Hematopoietic multipotent progenitor cell treated with erythropoietin and hydrocortisone succinate and interleukin-3 and kit ligand, for 17 days (in vitro differentiated cells): ENCODE data around the gene RAD51B.

Experiments used
- DNase-seq: peaks from one replicate; pipeline ENCODE4 v3.0.0-alpha.2; 2015; ENCODE audit warnings: low spot score

Gene RAD51B

DNA sequence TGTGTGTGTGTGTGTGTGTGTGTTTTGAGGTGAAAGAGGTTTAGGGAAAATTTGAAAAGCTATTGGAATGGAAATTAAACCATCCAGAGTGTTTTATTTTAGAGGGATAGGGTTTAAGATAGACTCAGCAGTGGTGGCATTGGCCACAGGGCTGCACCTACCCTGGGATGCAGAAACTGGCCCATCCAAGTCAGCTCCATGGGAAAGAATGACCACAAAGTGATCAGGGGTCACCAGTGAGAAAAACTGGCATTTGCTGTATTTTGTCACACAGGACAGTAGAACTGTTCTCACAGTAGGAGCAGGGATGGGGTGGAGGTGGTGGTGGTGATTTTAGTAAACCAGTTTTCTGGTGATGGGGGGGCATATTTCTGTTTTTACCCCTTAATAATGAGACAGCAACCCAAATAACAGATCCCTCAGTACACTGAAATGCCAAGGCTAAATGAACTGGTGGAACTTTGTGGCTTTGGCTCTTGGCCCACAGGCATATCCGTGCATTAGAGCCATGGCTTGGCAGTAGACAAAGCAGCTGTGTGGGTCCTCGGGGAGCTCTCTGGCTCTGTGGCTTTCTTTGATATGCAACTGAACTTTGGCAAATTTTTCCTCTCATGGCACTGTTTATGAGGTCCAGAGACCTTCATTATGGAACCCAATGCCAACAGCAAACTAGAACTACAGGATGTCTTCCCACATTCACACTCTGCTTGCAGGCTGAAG, 625.0 kb downstream of the RAD51B start:
- DNase-seq, result no peak

DNA sequence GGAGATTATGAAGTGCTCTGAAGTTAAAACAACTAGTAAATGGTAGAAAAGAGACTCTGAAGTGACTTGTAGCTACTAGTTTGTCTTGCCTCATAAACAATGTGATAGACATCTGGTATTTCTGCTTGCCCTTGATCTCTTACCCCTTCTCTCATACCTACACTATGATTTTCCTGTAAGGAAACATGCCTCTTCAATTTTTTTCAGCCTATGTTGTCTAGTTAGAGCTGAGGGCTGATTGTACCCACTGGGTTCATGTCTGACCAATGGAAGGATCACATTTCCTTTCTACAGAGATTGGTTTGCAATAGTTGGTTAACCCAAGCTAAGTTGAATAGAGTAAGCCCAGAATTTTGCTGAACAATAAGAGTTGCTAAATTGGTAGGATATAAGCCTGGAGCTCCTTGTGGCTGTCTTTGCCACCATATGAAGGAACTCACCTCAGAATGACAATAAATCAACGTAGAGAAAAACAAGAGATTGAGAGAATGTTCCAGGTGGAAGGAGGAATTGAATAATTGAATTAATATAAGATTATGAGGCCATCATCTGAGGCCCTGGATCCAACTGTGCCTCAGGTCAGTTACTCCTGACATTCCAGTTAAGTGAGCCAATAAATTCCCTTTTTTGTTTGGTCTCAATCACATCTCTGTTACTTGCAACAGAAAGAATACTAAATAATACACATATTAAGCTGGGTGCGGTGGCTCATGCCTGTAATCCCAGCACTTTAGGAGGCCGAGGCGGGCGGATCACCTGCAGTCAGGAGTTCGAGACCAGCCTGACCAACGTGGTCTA, 626.9 kb downstream of the RAD51B start:
- DNase-seq, result no peak

DNA sequence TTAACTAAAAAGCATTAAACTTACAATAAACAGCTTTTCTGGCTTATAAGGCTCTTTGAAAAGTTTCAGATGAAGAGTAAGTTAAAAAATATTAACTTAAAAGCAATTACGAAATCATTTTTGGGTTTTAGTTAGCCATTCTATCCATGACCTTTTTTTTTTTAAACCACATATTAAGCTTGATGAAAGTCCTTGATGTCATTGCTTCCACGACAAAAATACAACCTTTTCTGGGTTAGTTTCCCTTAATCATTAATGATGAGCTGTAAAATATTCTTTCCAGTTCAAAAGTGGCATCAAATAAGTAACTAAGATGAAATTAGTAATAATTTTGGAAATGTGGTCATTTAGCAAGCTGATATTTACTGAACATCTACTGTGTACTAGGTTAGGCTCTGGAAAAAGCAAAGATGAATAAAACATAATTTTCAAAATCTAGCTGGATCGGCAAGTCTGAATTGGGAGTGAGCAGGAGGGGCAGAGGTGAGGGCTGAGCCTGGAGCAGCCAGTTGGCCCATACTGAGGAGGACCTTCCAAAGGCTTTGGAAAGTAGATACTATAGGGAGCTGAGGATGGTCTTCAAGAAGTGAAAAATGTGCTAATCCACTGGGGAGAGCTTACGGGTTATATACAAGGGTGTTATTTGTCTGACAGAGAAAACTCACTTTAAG, 628.1 kb downstream of the RAD51B start:
- no peak for DNase-seq

DNA sequence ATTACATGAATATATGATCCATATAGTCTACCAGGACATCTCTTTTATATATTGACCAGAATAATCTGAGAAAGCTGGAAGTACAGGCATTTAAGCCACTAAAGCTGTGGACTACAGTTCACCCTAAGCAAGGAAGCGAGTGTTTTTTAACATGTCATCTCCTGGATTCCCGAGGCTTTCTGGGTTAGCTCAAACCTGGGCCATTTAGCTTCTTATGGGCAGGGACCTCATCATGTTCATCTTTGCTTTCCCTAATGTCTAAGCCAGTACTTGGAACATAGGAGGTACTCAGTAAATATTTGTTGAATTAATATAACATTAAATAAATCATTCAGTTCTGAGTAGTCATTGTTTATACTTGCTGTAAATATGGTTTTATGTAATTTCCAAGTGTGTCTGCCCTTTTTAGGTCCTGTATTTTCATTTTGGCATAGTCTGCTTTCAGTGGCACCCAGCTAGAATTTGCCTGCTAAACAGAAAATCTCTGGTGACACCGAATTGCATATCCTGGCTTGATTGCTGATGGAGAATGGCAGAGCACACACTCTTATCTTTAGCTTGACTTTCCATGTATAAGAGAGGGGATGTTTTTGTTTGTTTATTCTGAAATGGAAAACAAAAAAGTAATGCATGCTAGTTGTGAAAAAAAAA, 628.8 kb downstream of the RAD51B start:
- no peak for DNase-seq

DNA sequence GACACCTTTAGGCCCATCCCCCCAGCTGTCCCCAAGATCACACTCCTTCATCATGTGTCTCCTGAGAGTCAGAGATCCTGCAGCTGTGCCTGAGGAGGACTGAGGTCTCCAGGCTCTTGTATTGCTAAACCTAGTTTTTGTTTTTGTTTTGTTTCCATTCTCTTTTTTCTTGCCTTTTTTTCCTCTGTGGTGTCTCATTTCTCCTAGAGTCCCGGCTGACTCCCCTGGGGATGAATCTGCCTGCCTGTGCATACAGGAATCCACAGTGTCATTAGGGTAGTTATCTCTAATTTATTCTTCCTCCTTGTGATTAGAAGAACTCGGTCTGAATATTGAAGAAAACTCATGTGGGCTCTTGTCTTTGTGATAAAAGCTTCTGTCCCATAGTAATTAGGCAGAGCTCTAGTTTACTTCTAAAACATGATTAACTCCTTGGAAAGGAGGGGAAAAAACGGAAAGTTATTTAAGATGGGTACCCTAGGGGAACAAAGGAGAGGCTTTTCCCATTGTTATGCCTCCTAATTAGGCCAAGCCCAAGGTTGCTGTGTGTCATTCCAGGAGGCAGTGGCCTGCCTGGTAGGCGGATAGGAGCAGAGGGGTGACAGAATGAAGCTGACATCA, 630.1 kb downstream of the RAD51B start:
- no peak for DNase-seq

DNA sequence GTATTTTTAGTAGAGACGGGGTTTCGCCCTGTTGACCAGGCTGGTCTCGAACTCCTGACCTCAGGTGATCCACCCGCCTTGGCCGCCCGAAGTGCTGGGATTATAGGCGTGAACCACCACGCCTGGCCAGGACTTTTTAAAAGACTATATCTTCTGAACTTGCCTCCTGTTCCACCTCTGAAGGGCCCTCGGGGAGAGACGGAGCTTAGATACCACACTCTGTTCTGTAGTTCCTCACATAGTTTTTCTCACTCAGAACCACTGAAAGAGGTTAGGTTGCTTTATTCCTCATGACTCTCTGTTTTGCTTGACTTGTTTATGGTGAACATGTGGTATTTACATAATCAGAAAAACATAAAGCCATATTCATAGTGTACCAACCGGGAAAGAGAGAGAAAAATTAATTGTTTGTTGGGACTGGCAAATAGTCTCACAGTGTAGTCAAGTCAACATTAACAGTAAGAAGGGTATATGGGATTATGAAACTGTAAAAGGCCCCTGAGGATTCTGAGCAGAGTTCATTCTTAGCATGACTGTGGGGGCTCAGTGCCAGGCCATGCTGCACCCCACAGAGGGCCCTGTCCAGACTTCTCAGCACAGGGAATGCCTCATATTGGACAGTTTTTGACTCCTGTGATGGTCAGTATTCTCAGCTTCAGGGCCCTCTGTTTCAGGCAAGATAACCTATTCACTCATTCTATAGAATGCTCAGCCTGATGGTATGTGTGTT, 631.0 kb downstream of the RAD51B start:
- DNase-seq, result no peak

DNA sequence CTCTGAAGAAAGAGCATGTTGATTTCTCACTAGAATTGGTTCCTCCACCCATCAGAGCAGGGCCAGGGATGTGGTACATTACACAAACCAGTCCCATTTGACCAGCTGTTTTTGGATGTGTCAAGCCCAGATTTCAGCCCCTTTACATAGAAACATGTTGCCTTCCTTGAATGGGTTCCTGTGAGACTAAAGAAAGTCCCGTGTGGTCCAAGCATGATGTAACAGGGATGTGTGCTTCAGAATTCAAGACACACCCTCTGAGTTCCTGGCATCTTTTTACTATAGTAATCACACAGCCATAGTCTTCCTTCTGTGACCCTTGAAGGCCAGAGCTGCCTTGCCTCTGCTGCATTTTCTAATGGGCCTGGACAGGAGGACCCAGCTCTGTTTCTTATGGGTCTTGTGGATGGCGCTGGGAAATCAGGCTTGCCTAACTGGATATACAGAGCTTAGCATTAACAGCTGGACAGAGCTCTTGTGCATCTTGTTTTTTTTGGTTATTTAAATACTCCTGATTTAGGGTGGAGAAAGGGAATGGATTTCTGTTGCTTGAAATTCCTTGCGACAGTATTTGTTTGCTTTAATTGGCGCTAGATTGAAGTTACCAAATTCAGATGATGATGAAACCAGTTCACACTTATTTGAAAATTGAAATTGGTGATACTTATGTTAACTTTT, 632.3 kb downstream of the RAD51B start:
- no peak for DNase-seq

DNA sequence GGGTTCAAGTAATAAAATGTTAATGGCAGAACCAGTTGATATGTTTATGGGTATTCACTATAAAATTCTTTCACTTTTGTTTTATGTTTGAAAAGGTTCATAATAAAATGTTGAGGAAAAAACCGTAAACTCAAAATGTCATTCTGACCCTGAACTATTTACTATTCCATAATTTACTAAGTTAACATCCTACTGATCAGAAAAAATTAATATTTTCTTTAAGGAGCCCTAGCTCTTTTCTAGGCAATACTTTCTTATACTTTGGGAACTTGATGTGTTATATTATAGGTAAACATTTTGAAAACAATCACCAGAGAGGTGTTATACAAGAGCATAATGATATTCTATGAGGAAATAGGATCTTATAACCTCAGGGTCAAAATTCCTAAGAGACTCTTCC, 638.7 kb downstream of the RAD51B start:
- DNase-seq, result no peak

DNA sequence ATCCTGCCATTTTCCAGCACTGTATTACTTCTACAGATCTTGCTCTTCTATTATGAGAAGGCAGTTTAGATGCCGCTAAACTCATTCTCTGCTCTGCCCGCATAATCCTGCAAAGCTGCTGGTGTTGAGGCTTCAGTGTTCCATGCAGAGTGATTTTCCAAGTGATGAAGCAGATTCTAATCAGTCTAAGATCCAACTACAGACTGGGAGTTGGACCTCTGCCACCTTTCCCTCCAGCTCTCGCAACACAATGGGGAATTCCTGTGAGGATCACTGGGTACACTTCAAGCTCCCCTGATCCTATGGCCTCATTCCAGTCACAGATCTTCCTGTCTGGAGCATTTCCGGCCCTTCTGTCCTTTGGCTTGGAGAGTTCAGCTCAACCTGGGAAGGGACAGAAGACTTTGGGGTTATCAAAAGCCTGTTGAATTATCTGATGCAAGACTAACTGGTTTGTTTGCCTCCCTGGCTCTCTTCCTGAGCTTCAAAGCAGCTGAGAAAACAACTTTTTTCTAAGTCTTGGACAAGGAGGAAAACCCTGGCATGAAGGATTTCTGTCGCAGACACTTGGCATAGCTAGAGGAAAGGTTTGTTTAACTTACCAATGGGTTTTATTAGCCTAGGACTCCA, 639.4 kb downstream of the RAD51B start:
- no peak for DNase-seq

DNA sequence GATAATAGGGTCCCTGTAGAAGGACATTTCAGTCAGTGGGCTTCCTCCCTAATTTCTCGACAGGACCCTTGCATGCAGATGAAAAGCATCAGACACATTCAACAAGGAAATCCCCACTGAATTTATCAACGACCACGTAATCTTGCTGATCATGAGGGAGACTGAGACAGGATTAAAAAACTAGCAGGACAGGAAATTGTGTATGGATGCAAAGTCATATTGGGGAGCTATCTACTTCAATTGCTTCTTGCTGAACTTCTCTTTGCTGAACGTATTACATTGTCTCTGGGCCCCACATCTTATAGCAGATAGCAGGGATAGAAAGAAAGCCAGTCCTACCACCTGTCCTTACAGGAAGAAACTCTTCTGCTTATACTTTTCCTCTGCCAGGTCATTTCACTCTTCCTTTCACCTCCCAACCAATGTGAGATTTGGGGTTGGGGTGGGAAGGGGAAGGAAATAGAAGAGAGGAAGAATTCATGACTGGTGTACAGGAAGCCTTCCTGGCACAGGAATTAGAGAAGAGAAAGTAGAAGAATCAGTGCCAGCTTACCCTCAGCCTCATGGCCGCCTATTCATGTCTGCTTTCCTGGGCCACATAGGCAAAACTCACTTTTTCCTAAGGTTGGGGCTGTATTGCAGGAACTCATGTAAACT, 640.0 kb downstream of the RAD51B start:
- DNase-seq, result no peak

DNA sequence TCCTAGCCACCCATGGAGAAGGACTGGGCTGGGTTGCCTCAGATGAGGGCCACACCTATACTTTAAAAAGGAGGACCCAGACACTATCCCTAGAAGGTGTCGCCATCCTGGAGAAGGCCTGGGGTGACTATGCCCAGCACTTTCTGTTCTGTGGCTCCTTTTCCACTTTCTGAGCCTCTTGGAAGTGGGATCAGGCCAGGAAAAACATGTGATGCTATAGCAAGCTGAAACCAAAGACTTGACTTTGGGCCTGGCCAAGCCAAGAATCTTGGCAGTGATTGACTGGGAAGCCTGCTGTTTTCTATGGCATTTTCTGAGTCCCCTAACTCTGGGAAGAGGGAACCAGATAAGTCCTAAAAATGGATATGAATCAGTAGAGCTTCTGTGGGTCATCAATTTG, 641.0 kb downstream of the RAD51B start:
- DNase-seq, result no peak

DNA sequence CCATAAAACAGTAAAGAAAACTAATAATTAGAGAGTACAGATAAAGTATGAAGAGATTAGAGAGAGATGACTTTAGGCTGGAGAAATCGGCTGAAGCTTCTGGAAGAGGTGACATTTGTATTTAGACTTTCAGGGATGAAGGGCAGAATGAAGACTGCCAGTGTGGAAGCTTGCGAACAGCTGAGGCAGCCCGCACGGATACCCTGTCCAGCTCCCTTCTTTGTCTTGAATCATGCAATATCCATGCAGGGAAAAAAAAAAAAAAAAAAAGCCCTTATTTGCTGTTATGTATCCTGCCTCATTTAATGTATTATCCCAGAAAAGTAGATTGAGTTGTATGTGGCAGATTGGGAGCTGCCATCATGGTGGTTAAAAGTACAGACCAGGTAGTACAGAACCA, 641.5 kb downstream of the RAD51B start:
- DNase-seq, result no peak

DNA sequence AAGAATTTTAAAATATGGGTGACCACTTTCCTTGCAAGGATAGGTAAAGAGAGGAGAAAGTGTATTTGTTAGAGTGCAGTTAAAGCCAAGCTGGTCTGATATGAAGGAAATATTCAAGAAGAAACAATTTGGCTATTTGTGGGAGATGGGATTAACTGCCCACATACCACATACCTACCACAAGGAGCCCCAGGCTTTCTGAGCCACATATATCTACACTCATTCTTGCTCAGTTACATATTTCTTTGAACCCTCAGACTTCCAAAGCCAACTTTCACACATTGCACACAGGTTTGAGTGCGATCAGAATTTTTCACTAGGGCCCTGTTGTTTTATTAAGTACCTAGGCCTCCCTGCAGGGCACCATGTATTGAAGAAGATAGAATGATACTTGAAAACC, 643.1 kb downstream of the RAD51B start:
- no peak for DNase-seq

DNA sequence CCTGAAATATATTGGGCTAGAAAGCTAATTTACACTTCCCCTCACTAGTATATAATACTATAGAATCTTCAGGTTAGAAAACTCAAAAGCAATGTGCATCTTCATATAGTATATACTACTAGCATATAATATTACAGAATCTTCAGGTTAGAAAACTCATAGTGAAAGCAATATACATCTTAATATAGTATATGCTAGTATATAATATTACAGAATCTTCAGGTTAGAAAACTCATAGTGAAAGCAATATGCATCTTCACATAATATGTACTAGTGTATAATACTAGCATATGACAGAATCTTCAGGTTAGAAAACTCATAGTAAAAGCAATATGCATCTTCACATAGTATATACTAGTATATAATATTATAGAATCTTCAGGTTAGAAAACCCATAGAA, 643.7 kb downstream of the RAD51B start:
- DNase-seq, result no peak

DNA sequence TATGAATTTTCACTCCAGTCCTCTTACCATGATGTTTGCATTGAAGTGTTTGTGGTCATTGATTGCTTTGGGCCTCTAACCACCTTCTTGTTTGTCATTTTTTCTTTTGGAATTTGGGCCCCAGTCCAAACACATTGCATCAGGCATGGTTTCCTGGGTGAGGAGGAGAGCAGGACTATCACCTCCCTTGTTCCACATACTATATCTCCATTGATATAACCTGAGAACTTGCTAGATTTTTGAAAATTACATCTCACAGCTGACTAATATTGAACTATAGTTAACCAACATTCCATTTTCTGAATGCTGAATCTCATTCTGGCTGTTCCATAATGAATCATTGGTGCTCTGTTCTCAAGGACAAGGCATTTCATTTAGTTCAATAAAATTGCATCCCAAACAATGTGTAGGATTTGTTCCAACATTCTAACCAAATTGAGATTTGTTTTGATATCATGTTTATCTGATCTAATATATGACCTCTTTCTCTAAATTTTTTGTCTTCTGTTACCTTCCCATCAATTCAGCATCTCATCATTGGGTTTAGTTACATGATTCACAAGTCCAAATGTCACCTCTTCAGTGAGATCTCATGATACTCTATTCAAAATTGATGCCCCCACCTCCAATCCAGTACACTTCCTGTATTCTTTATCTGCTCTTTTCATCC, 644.3 kb downstream of the RAD51B start:
- no peak for DNase-seq

DNA sequence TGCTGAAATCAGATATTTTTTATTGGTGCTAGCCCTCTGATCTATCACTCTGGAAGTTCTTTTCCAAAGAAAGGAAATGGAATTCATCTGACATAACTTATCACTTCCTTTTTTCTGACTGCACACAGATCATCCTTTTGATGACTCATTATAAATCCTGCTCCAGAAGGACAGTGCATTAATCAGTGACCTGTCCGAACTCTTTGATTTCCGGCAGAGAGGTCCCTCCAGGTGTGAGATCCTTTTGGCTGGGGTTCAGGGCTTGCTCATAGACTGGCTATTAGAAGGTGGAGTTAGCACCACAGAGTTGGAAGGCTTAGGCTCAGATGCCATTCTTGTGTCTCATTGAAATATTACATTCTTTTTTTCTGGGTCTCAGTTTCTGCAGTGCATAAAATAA, 645.1 kb downstream of the RAD51B start:
- DNase-seq, result no peak

DNA sequence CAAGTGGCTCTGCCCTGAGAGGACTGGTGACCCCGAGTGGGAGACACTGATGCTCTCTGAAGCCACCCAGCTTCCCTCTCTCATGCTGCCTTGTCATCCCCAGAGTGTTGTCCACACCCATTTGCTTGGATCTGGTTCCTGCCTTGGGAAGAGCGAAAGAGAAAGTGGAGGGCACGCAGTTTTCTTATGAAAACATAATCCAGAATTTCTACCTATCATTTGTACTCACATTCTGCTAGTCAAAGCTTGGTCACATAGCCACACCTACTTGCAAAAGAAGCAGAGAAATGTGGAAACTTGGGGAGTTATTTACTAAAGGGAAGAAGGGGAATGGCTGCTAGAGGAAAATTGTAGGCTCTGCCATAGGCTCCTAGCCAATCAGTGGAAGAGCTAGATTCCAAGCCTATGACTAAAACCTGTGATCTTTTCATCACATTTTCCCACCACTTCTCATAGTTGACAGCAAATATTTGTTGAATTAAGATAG, 647.0 kb downstream of the RAD51B start:
- DNase-seq, result no peak

DNA sequence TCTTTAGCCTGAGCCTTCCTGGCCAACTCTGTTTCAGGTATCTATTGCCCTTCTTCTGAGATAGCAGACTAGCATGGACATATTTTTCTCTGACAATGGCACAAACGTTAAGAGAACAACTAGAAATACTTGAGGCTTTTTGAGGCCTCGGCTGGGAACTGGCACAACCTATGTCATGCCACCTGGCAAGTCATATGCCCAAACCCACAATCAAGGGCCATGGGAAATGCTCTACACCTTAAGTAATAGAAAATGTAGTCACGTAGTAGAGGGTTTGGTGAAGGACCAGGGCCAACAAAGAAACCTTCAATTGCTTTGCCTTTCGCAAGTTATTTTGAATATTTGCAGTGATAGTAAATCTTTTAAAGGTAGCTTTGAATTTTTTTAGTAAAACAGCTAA, 647.8 kb downstream of the RAD51B start:
- DNase-seq, result no peak
